ENCODE measurements around the gene GPHB5. TPM values are rescaled to one million over a fixed set of nuclear protein-coding genes. Genes with fewer than 3 reads are reported as not detected.

GPHB5 gene
- not detected in 2 replicates for total RNA-seq

GRCh38 chr14:63318835-63319234 is at the start of gene GPHB5:
Gene GPHB5, minus strand, starts transcription at chr14:63318935. Its CDS starts 1,086 bp downstream, at chr14:63317849.

Other genes starting within 250 kb of the GPHB5 start
- gene RHOJ, start 114.5 kb downstream of the GPHB5 start, total RNA-seq = not detected in 2 replicates
- 18.2 and 18.4 TPM in 2 replicates for gene PPP2R5E, start 224.4 kb upstream of the GPHB5 start, total RNA-seq

Measured in myometrial cell (primary cell).